Smooth muscle cell (in vitro differentiated cells): ENCODE data around the gene CORO2B. TPM values are rescaled to one million over a fixed set of nuclear protein-coding genes. Genes with fewer than 3 reads are reported as not detected.

Source experiments
- DNase-seq: peaks from one replicate; lab custom pipeline; 2025; ENCODE audit not compliant: unreplicated experiment; lab: John Stamatoyannopoulos, UW
- H2AFZ ChIP-seq: fragments of 200-600 bp; sonication (generic); 2 replicates; pipeline ENCODE4 v1.6.0; 2016; ENCODE audit warnings: antibody characterized with exemption, low read depth, mild to moderate bottlenecking
- H3F3A ChIP-seq: fragments of 200-600 bp; sonication (generic); 2 replicates; pipeline ENCODE4 v1.6.0; 2017; ENCODE audit warnings: antibody characterized with exemption, low read depth
- H3K27ac ChIP-seq: fragments of 200-600 bp; sonication (generic); 2 replicates; pipeline ENCODE4 v1.5.1; 2016; ENCODE audit warnings: low read depth, mild to moderate bottlenecking
- H3K27me3 ChIP-seq: fragments of 200-600 bp; sonication (generic); 2 replicates; pipeline ENCODE4 v1.6.1; 2016; ENCODE audit warnings: low read depth, mild to moderate bottlenecking
- H3K36me3 ChIP-seq: fragments of 200-600 bp; sonication (generic); 2 replicates; pipeline ENCODE4 v1.5.1; 2016; ENCODE audit warnings: low read depth
- H3K4me1 ChIP-seq: fragments of 200-600 bp; sonication (generic); 2 replicates; pipeline ENCODE4 v1.5.1; 2016; ENCODE audit warnings: low read depth
- H3K4me2 ChIP-seq: fragments of 200-600 bp; sonication (generic); 2 replicates; pipeline ENCODE4 v1.6.0; 2016; ENCODE audit warnings: mild to moderate bottlenecking
- H3K4me3 ChIP-seq: fragments of 200-600 bp; sonication (generic); 2 replicates; pipeline ENCODE4 v1.5.1; 2016; ENCODE audit warnings: mild to moderate bottlenecking
- H3K79me2 ChIP-seq: fragments of 200-600 bp; sonication (generic); 2 replicates; pipeline ENCODE4 v1.6.0; 2016; ENCODE audit warnings: low read depth, mild to moderate bottlenecking
- H3K9ac ChIP-seq: fragments of 200-600 bp; sonication (generic); 2 replicates; pipeline ENCODE4 v1.6.0; 2016; ENCODE audit warnings: low read depth
- H3K9me3 ChIP-seq: fragments of 200-600 bp; sonication (generic); replicated peaks from 2 replicates; pipeline ENCODE4 v1.5.1; 2016; ENCODE audit warnings: low read depth
- H4K20me1 ChIP-seq: fragments of 200-600 bp; sonication (generic); 2 replicates; pipeline ENCODE4 v1.6.0; 2016; ENCODE audit warnings: low read depth
- CTCF ChIP-seq: fragments of 200-600 bp; sonication (generic); IDR thresholded peaks from 2 replicates; pipeline ENCODE4 v1.5.1; 2017; ENCODE audit warnings: borderline replicate concordance, mild to moderate bottlenecking, antibody characterized with exemption; ENCODE audit not compliant: insufficient read depth, poor library complexity, severe bottlenecking
- WGBS: methylation state at CpG from one replicate; pipeline ENCODE4 v1.1.7; 2016; ENCODE audit warnings: low lambda C conversion rate; 5-methylcytosine and 5-hydroxymethylcytosine counted together
- polyA plus RNA-seq: library from polyadenylated mRNA; unstranded; fragments of >200 nt; fragmentation: Nextera tagmentation; extraction: Ambion mirVana; gene quantifications from 2 replicates; pipeline ENCODE4 v1.2.1, GENCODE V29; 2016
- total RNA-seq: library from RNA; depleted of rRNA; stranded (reverse); fragments of >200 nt; gene quantifications from 2 replicates; pipeline ENCODE4 v1.2.3, GENCODE V29; 2014

The CORO2B gene
- total and polyA plus RNA-seq, 2 experiments from 2014 or later: 0.47 to 0.49 TPM

- Histone ChIP-seq H3K4me3 (no peak overlapping the region), H3K4me2 (no peak overlapping the region), H3K9me3 (no peaks in the 10 kb centered on the region), H3K79me2 (no peaks in the 10 kb centered on the region), H2AFZ (no peak overlapping the region), H3K9ac (no peak overlapping the region), H4K20me1 (no peaks in the 10 kb centered on the region), H3K36me3 (no peaks in the 10 kb centered on the region), H3F3A (no peaks in the 10 kb centered on the region), H3K27ac (no peak overlapping the region), H3K4me1 (no peaks in the 10 kb centered on the region), H3K27me3 (peaks cover 52% of the 10 kb centered on the region)
- no peak for TF ChIP-seq CTCF
- 74% methylated on average over 4 of the region's 4 CpGs for WGBS
- no peak for DNase-seq
These were observed 6.5 kb upstream of the CORO2B start for GRCh38 chr15:68572309-68572708.

DNA sequence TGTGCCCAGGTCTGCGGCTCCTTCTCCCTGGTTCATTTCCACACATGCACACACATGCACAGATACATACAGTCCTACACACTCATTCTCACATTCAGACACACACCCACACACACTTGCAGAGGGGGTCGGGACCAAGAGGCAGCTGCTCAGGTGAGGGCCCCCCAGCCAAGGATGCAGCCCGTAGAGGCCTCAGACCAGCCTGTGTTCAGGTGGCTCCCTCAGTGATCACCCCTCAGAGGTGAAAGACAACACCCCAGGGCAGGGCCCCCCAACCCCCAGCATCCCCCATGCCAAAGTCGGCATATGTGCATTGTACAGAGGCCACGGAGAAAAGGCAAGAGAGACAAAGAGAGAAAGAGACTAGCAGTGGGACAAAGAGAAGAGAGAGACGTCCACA is 5.9 kb upstream of the CORO2B start:
- H3K79me2 ChIP-seq: no peaks in the 10 kb centered on the region
- no peak overlapping the region for H3K27ac ChIP-seq
- H3K4me1 ChIP-seq: peaks cover 3% of the 10 kb centered on the region
- 83% methylated on average over 6 of the region's 6 CpGs for WGBS
- no peak for DNase-seq
- no peaks in the 10 kb centered on the region for H4K20me1 ChIP-seq
- no peak for TF ChIP-seq CTCF
- H3K4me3 ChIP-seq: no peak overlapping the region
- no peak overlapping the region for H3K9ac ChIP-seq
- H3K27me3 ChIP-seq: peaks cover 58% of the 10 kb centered on the region
- no peak overlapping the region for H3K4me2 ChIP-seq
- no peaks in the 10 kb centered on the region for H3F3A ChIP-seq
- H3K36me3 ChIP-seq: no peaks in the 10 kb centered on the region
- H3K9me3 ChIP-seq: no peaks in the 10 kb centered on the region
- H2AFZ ChIP-seq: no peak overlapping the region

DNA sequence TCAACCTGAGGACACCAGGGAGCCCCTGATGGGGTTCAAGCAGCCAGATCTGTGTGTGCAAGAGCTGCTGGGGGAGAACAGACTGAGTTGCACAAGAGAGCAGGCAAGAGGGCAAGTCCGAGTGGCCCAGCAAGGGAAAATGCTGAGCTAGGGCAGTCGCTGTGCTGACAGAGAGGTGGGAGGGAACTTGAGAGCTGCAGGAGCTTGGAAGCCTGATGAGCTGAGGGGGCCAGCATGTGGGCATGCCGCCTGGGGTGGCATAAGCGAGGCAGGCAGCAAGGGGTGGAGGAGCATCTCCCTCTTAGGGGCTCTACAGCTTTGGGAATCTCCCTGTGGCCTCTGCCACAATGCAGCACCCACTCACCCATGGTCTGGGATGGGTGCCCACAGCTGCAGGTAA is 4.7 kb upstream of the CORO2B start:
- Histone ChIP-seq H2AFZ (no peak overlapping the region), H3K4me3 (no peak overlapping the region), H3K4me1 (peaks cover 8% of the 10 kb centered on the region), H3K27ac (no peak overlapping the region), H3K4me2 (no peak overlapping the region), H4K20me1 (no peaks in the 10 kb centered on the region), H3K36me3 (no peaks in the 10 kb centered on the region), H3K9ac (no peak overlapping the region), H3K9me3 (no peaks in the 10 kb centered on the region), H3F3A (no peaks in the 10 kb centered on the region), H3K79me2 (no peaks in the 10 kb centered on the region), H3K27me3 (peaks cover 64% of the 10 kb centered on the region)
- no peak for TF ChIP-seq CTCF
- DNase-seq: no peak
- 61% methylated on average over 4 of the region's 4 CpGs for WGBS

- no peak overlapping the region for H3K9ac ChIP-seq
- peaks cover 64% of the 10 kb centered on the region for H3K27me3 ChIP-seq
- H3K27ac ChIP-seq: no peak overlapping the region
- no peaks in the 10 kb centered on the region for H3K79me2 ChIP-seq
- no peak for DNase-seq
- peaks cover 8% of the 10 kb centered on the region for H3K4me1 ChIP-seq
- WGBS: 82% methylated on average over 6 of the region's 6 CpGs
- no peaks in the 10 kb centered on the region for H3F3A ChIP-seq
- no peaks in the 10 kb centered on the region for H3K36me3 ChIP-seq
- no peak overlapping the region for H3K4me3 ChIP-seq
- H2AFZ ChIP-seq: no peak overlapping the region
- H3K4me2 ChIP-seq: no peak overlapping the region
- no peaks in the 10 kb centered on the region for H3K9me3 ChIP-seq
- TF ChIP-seq CTCF: no peak
- no peaks in the 10 kb centered on the region for H4K20me1 ChIP-seq
These were observed 4.2 kb upstream of the CORO2B start for GRCh38 chr15:68574629-68575028.
